GM18873 (cell line): ENCODE results near the gene MYLIP.

Experiments used
- ATAC-seq: cut with Tn5 transposase; IDR thresholded peaks from one replicate; pipeline ENCODE4 v1.9.1; 2021; ENCODE audit warnings: mild to moderate bottlenecking, moderate library complexity, moderate number of reproducible peaks; ENCODE audit not compliant: unreplicated experiment, low FRiP score

The MYLIP gene

GRCh38 chr6:16136621-16137450, 8.0 kb downstream of the MYLIP start:
- no peak for ATAC-seq

GRCh38 chr6:16137451-16137801, 8.5 kb downstream of the MYLIP start:
- ATAC-seq = no peak

- no peak for ATAC-seq
These were observed 10.7 kb downstream of the MYLIP start for GRCh38 chr6:16139556-16139955.

- ATAC-seq = no peak
These were observed 11.7 kb downstream of the MYLIP start for GRCh38 chr6:16140607-16141006.

GRCh38 chr6:16141514-16141913, 12.6 kb downstream of the MYLIP start:
- ATAC-seq = no peak

GRCh38 chr6:16145038-16145437, 16.2 kb downstream of the MYLIP start:
- no peak for ATAC-seq

GRCh38 chr6:16146028-16146427, 17.1 kb downstream of the MYLIP start:
- no peak for ATAC-seq

- no peak for ATAC-seq
These were observed 17.7 kb downstream of the MYLIP start for GRCh38 chr6:16146527-16146955.

GRCh38 chr6:16148498-16148897, 19.6 kb downstream of the MYLIP start:
- ATAC-seq = no peak

GRCh38 chr6:16149305-16149704, 20.4 kb downstream of the MYLIP start:
- ATAC-seq = no peak

- ATAC-seq = no peak
These were observed 21.2 kb downstream of the MYLIP start for GRCh38 chr6:16150098-16150497.

GRCh38 chr6:16153211-16153820, 24.4 kb downstream of the MYLIP start:
- no peak for ATAC-seq

GRCh38 chr6:16154904-16155303, 26.0 kb downstream of the MYLIP start:
- ATAC-seq = no peak

- no peak for ATAC-seq
These were observed 28.6 kb downstream of the MYLIP start for GRCh38 chr6:16157492-16157891.

- no peak for ATAC-seq
These were observed 29.0 kb downstream of the MYLIP start for GRCh38 chr6:16157909-16158308.

- ATAC-seq = no peak
These were observed 30.2 kb downstream of the MYLIP start for GRCh38 chr6:16158943-16159557.

GRCh38 chr6:16160794-16161193, 31.9 kb downstream of the MYLIP start:
- no peak for ATAC-seq

- ATAC-seq = no peak
These were observed 33.1 kb downstream of the MYLIP start for GRCh38 chr6:16162003-16162402.

- ATAC-seq = no peak
These were observed 34.2 kb downstream of the MYLIP start for GRCh38 chr6:16163066-16163465.

- no peak for ATAC-seq
These were observed 34.8 kb downstream of the MYLIP start for GRCh38 chr6:16163535-16164300.

- ATAC-seq = no peak
These were observed 36.8 kb downstream of the MYLIP start for GRCh38 chr6:16165641-16166040.
